ENCODE results near the gene AK3.

The AK3 gene

GRCh38 chr9:4746278-4747030, 5.5 kb upstream of the AK3 start:
- no peak for DNase-seq

- no peak for DNase-seq
Measured at GRCh38 chr9:4743131-4743875, 2.3 kb upstream of the AK3 start.

DNA sequence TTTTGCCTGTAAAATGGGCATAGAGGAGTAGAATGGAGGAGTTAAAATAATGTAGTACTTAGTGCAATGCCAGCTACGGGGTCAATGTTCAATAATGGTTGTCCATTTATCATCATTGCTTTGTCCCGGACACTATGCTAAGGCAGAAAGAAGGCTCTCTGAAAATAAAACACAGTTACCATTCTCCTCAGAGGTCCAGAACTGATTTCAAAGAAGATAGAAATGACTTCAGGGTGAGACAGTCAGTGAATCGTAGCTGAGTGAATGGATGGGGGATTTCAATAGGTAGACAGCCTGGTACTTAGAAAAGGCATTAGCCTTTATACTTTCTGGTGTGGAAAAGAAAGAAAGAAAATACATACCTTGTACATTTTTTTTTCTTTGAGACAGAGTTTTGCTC, 1.2 kb upstream of the AK3 start:
- DNase-seq: no peak

GRCh38 chr9:4741365-4742089, 525 bp upstream of the AK3 start:
- DNase-seq: no peak

DNA sequence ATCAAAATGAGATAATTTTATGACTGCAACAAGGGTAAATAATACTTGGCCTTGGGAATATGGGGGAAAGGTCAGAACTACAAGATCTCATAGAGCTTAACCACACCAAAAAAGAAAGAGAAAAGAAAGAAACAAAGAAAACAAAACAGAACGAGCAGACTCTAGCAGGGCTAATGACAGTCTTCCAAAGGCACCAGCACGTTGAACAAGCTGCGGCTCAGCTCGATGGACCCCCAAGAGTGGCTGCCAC, 689 bp downstream of the AK3 start:
- DNase-seq: no peak

- DNase-seq: no peak
Measured at GRCh38 chr9:4739587-4740387, 1.2 kb downstream of the AK3 start.

GRCh38 chr9:4738866-4739586, 2.0 kb downstream of the AK3 start:
- no peak for DNase-seq

GRCh38 chr9:4734150-4734549, 6.9 kb downstream of the AK3 start:
- DNase-seq: no peak

DNA sequence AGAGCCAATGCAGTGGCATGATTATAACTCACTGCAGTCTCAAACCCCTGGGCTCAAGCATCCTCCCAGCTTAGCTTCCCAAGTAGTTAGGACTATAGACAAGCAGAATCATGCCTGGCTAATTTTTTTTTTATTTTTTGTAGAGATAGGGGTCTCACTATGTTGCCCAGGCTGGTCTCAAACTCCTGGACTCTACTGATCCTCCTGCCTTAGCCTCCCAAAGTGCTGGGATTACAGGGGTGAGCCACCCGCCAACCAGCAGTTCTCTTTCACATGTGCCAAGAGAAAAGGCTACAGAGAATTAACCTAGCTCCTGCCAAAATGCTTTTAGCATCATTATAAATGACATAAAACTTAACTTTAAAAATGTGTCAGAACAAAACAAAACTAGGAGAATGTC, 8.1 kb downstream of the AK3 start:
- no peak for DNase-seq

DNA sequence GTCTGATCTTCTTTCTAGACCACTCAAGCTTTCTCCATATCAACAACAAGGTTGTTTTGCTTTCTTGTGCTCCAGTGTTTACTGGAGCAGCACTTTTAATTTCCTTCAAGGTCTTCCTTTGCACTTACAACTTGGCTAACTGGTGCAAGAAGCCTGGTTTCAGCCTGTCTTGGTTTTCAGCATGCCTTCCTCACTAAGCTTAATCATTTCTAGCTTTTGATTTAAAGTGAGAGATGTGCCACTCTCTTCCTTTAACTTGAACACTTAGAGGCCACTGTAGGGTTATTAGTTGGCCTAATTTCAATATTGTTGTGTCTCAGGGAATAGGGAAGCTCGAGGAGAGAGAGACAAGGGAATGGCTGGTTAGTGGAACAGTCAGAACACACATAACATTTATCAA, 13.4 kb downstream of the AK3 start:
- DNase-seq: no peak

- DNase-seq: no peak
Measured at GRCh38 chr9:4725706-4726442, 15.1 kb downstream of the AK3 start.

DNA sequence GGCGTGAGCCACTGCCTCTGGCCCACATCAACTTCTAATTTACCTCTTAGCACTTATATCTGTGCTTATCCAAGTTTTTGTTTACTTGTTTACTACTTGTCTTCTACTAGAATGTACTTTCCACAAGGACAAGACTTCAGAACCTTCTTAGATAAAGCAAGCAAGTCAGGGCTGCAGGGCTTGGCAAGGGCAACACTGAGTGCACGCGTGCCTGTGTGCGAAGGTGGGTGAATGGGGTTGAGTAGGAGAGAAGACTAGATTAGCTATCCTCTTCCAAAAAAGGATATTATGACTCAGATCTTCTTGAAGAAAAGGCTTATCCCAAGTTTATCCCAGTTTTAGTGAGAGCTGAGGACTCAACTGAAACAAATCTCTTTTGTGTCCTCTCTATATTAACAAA, 19.3 kb downstream of the AK3 start:
- no peak for DNase-seq

- no peak for DNase-seq
Measured at GRCh38 chr9:4718911-4719310, 22.1 kb downstream of the AK3 start.

DNA sequence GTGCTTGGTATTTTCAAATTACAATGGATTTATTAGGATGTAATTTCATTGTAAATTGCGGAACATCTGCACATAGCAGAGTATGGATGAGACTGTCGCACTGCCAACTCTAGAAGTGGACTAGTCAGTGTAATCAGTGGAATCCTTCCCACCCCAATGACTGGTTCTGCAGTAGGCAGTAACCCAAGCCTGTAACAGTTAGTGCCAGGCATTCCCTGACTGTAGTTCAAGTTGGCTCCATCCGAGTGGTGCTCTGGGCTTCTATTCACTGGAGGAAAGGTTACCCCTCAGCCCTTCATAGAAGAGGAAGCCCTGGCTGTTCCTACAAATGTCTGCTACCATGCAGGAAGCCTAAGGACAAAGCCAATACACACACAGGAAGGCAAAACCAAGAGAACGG, 23.2 kb downstream of the AK3 start:
- DNase-seq: no peak

DNA sequence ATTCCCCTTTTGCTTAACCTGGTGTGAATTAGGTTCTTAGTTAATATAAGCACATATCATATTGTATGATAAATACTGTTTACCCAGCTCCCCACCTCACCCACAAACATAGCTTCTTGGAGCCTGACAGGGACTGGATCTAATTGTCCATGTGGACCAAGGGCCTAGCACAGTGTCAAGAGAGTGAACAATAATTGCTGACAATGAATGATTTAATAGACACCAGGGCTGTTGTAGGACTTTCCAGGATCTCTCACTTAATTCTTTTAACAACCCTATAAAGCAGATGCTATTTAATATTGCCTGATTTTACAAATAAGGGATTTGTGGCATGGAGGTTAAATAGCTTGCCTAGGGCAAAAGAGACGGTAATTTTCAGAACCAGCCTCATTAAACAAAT, 24.8 kb downstream of the AK3 start:
- no peak for DNase-seq

GRCh38 chr9:4714266-4715016, 26.6 kb downstream of the AK3 start:
- no peak for DNase-seq

DNA sequence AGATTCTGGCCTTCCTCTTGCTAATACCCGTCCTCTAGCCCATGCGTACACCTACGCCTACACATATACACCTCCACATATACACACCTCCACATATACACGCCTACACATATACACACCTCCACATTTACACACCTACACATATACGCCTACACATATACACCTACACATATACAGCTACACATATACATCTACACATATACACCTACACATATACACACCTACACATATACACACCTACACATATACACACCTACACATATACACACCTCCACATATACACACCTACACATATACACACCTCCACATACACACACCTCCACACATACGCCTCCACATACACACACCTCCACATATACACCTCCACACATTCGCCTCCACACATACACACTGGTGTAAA, 27.2 kb downstream of the AK3 start:
- DNase-seq: no peak

DNA sequence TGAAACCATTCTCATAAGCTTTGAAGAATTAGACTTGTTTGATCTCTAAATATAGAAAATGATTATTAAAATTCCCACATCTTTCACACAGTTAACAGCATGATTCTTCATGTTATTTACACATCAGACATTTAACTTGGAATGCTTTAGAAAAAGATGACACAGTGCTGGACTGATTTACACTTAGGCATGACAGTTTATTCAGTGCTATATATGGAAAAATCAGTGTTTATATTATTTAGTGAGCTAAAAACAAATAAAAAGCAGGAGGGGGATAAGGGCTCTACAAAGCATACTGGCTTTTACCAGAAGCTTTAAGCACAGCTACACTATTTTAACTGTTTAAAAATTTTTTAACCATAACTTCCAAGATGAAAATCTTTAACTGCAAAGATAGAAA, 31.6 kb downstream of the AK3 start:
- no peak for DNase-seq

- DNase-seq: no peak
Measured at GRCh38 chr9:4706971-4707622, 33.9 kb downstream of the AK3 start.

DNA sequence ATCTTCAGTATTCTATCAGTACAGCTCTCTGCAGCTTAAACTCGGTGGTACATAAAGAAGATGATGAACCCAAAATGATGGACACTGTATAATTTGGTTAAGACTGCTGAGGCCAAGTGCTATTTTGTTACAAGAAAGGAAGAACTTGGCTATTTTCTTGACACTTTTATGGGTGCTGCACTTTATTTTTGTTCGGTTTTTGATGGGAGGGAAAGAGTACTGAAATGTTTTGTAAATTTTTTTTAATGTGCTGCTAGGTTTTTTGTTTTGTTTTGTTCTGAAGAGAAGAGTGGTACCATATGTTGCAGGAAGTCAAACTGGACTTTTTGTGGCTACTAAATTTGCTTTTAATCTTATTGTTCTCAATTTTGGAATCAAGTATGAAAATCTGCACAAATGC, 35.0 kb downstream of the AK3 start:
- no peak for DNase-seq

- DNase-seq: no peak
Measured at GRCh38 chr9:4704129-4704528, 36.9 kb downstream of the AK3 start.
